BJ (cell line): ENCODE data around the gene PADI6. TPM values are rescaled to one million over a fixed set of nuclear protein-coding genes. Genes with fewer than 3 reads are reported as not detected.

Source experiments
- CTCF ChIA-PET: fragments of 350-600 bp; formaldehyde crosslinking; extraction: SDS; loops from one replicate; lab custom pipeline; 2021; ENCODE audit warnings: antibody characterized with exemption, inconsistent platforms; lab: Yijun Ruan, JAX
- POLR2A ChIA-PET: fragments of 300-600 bp; sonication (Branson Sonifier 250); formaldehyde crosslinking; extraction: SDS; loops from one replicate; lab custom pipeline; 2021; ENCODE audit warnings: antibody characterized with exemption; lab: Charles Lee
- DNase-seq: peaks from one replicate; pipeline ENCODE4 v3.0.0-alpha.2; 2011; ENCODE audit warnings: low read depth
- H3K27me3 ChIP-seq: 2 replicates; pipeline ENCODE4 v1.6.0; 2011; ENCODE audit warnings: low read length; ENCODE audit not compliant: control insufficient read depth, insufficient read depth
- H3K36me3 ChIP-seq: 2 replicates; pipeline ENCODE4 v1.5.1; 2011; ENCODE audit warnings: low read length; ENCODE audit not compliant: control insufficient read depth, insufficient read depth
- H3K4me3 ChIP-seq: 2 replicates; pipeline ENCODE4 v1.5.1; 2011; ENCODE audit warnings: low read depth, mild to moderate bottlenecking, control low read depth, low read length
- CTCF ChIP-seq: IDR thresholded peaks from 2 replicates; pipeline ENCODE4 v1.5.1; 2011; ENCODE audit warnings: low read depth, mild to moderate bottlenecking, control low read depth, inconsistent platforms, low read length, moderate library complexity; ENCODE audit not compliant: insufficient read depth
- polyA plus RNA-seq: library from polyadenylated mRNA; depleted of rRNA; stranded (reverse); fragments of >200 nt; gene quantifications from 2 replicates; pipeline ENCODE4 v1.2.3, GENCODE V29; 2011

PADI6 gene
- polyA plus RNA-seq, 1 experiment = not detected

- POLR2A ChIA-PET = no interaction called here
- no peak for DNase-seq
- CTCF ChIA-PET = no interaction called here
These were observed 10.3 kb upstream of the PADI6 start for GRCh38 chr1:17361687-17362086.

GRCh38 chr1:17363351-17363750, 8.6 kb upstream of the PADI6 start:
- no peak for TF ChIP-seq CTCF
- Histone ChIP-seq H3K4me3 (no peak overlapping the region), H3K36me3 (no peaks in the 10 kb centered on the region), H3K27me3 (peaks cover 11% of the 10 kb centered on the region)
- no peak for DNase-seq
- ChIA-PET CTCF (no interaction called here), POLR2A (no interaction called here)

More at GRCh38 chr1:17361687-17362086, 10.3 kb upstream of the PADI6 start:
- no peak overlapping the region for H3K4me3 ChIP-seq
- TF ChIP-seq CTCF = no peak
- H3K27me3 ChIP-seq = peaks cover 7% of the 10 kb centered on the region
- H3K36me3 ChIP-seq = no peaks in the 10 kb centered on the region

GRCh38 chr1:17363771-17364170, 8.2 kb upstream of the PADI6 start:
- TF ChIP-seq CTCF = no peak

GRCh38 chr1:17365293-17365692, 6.7 kb upstream of the PADI6 start:
- H3K4me3 ChIP-seq = no peak overlapping the region
- H3K36me3 ChIP-seq = no peaks in the 10 kb centered on the region
- no peak for DNase-seq
- H3K27me3 ChIP-seq = peaks cover 11% of the 10 kb centered on the region
- POLR2A ChIA-PET = no interaction called here
- CTCF ChIA-PET = no interaction called here
- TF ChIP-seq CTCF = no peak

More at GRCh38 chr1:17363771-17364170, 8.2 kb upstream of the PADI6 start:
- H3K36me3 ChIP-seq = no peaks in the 10 kb centered on the region
- peaks cover 11% of the 10 kb centered on the region for H3K27me3 ChIP-seq
- CTCF ChIA-PET = no interaction called here
- POLR2A ChIA-PET = no interaction called here
- no peak for DNase-seq
- H3K4me3 ChIP-seq = no peak overlapping the region

- CTCF ChIA-PET = interaction anchor here (0.7 to 1.0 kb wide), 3 partner anchors 8 to 36 kb away, joined by 3 read pairs; no protein-coding TSS in a partner anchor
- POLR2A ChIA-PET = no interaction called here
These were observed 2.5 kb upstream of the PADI6 start for GRCh38 chr1:17369466-17369865.

More at GRCh38 chr1:17369466-17369865, 2.5 kb upstream of the PADI6 start:
- Histone ChIP-seq H3K4me3 (no peak overlapping the region), H3K36me3 (no peaks in the 10 kb centered on the region), H3K27me3 (peaks cover 7% of the 10 kb centered on the region)
- TF ChIP-seq CTCF = no peak
- DNase-seq = no peak
